Keratinocyte (primary cell): ENCODE data around the gene PAQR6. TPM values are rescaled to one million over a fixed set of nuclear protein-coding genes. Genes with fewer than 3 reads are reported as not detected.

Experiments
- DNase-seq: peaks from one replicate; pipeline ENCODE4 v3.0.0-alpha.2; 2011; ENCODE audit warnings: low read depth, missing footprints, low spot score
- FAIRE-seq: peaks from 2 replicates; lab custom pipeline; 2011; peaks lifted over from hg19 to GRCh38; lab: Jason Lieb, UNC
- H2AFZ ChIP-seq: 2 replicates; pipeline ENCODE4 v1.6.0; 2012; ENCODE audit warnings: low read length, control low read depth, inconsistent platforms; ENCODE audit not compliant: control insufficient read depth
- H3K27ac ChIP-seq: 2 replicates; pipeline ENCODE4 v1.5.1; 2011; ENCODE audit warnings: low read length; ENCODE audit not compliant: control insufficient read depth, insufficient read depth
- H3K27me3 ChIP-seq: 3 replicates; pipeline ENCODE4 v1.6.0; 2011; ENCODE audit warnings: low read length; ENCODE audit not compliant: control insufficient read depth, insufficient read depth; ENCODE audit errors: extremely low read depth
- H3K36me3 ChIP-seq, 2 experiments: 2 replicates in 1 of 2; 3 replicates in 1 of 2; pipeline ENCODE4 v1.5.1; 2011; ENCODE audit warnings: low read length in 2 of 2, mild to moderate bottlenecking in 1 of 2; ENCODE audit not compliant: control insufficient read depth in 2 of 2, insufficient read depth in 2 of 2; ENCODE audit errors: extremely low read depth in 1 of 2
- H3K4me1 ChIP-seq: 3 replicates; pipeline ENCODE4 v1.5.1; 2011; ENCODE audit warnings: low read length; ENCODE audit not compliant: control insufficient read depth, insufficient read depth; ENCODE audit errors: extremely low read depth
- H3K4me2 ChIP-seq: 3 replicates; pipeline ENCODE4 v1.6.0; 2011; ENCODE audit warnings: low read depth, low read length; ENCODE audit not compliant: control insufficient read depth, insufficient read depth; ENCODE audit errors: extremely low read depth
- H3K4me3 ChIP-seq, 3 experiments: fragments of 200-600 bp in 1 of 3; sonication (generic) in 1 of 3; 2 replicates in 2 of 3; 3 replicates in 1 of 3; pipeline ENCODE4 v1.5.1; 2011 to 2016; ENCODE audit warnings: low read length in 3 of 3, mild to moderate bottlenecking in 3 of 3, control low read depth in 2 of 3, inconsistent platforms in 1 of 3, low read depth in 1 of 3, mixed read lengths in 1 of 3, mixed run types in 1 of 3, moderate library complexity in 1 of 3; ENCODE audit not compliant: control insufficient read depth in 2 of 3, insufficient read depth in 2 of 3; ENCODE audit errors: extremely low read depth in 1 of 3
- H3K79me2 ChIP-seq: 2 replicates; pipeline ENCODE4 v1.6.0; 2012; ENCODE audit warnings: low read length; ENCODE audit not compliant: control insufficient read depth, insufficient read depth
- H3K9ac ChIP-seq: 3 replicates; pipeline ENCODE4 v1.6.0; 2011; ENCODE audit warnings: low read length; ENCODE audit not compliant: control insufficient read depth, insufficient read depth; ENCODE audit errors: extremely low read depth
- H3K9me1 ChIP-seq: 3 replicates; pipeline ENCODE4 v1.6.0; 2011; ENCODE audit warnings: low read length; ENCODE audit not compliant: control insufficient read depth, insufficient read depth; ENCODE audit errors: extremely low read depth
- H3K9me3 ChIP-seq: 2 replicates; pipeline ENCODE4 v1.5.1; 2012; ENCODE audit warnings: low read depth, low read length; ENCODE audit not compliant: control insufficient read depth
- H4K20me1 ChIP-seq: 3 replicates; pipeline ENCODE4 v1.6.0; 2011; ENCODE audit warnings: low read length; ENCODE audit not compliant: control insufficient read depth, insufficient read depth; ENCODE audit errors: extremely low read depth
- EZH2 ChIP-seq: IDR thresholded peaks from one replicate; pipeline ENCODE4 v1.6.1; 2012; ENCODE audit warnings: inconsistent platforms, mild to moderate bottlenecking, low read length, moderate library complexity
- dilution Hi-C: fragments of 300-500 bp; cut with MboI; formaldehyde crosslinking; loops from one replicate; pipeline ENCODE4 v1.7.0; 2020; ENCODE audit warnings: low sequenced_read_pairs; ENCODE audit not compliant: extremely low pct_ligation_motif_present
- polyA plus RNA-seq, 5 experiments: library from polyadenylated mRNA; depleted of rRNA in 3 of 5; stranded (reverse) in 3 of 5; stranded (forward) in 1 of 5; unstranded in 1 of 5; fragments of >200 nt; gene quantifications; 1 replicate in 1 of 5; 2 replicates in 3 of 5; 3 replicates in 1 of 5; pipeline versions ENCODE4 v1.2.1 to v1.2.3, GENCODE V29; 2011 to 2012; ENCODE audit warnings: missing spikeins in 2 of 5, low read depth in 1 of 5, low replicate concordance in 1 of 5
- TF ChIP-seq, protein P1 (sequence below), 3 experiments: IDR thresholded peaks in 1 of 3; conservative IDR thresholded peaks in 1 of 3; optimal IDR thresholded peaks in 1 of 3; 2 replicates in 2 of 3; 3 replicates in 1 of 3; pipeline versions ENCODE3 to v1.5.1; 2011; ENCODE audit warnings: low read length in 3 of 3, mild to moderate bottlenecking in 3 of 3, moderate library complexity in 2 of 3, control low read depth in 1 of 3, inconsistent platforms in 1 of 3; ENCODE audit not compliant: insufficient read depth in 2 of 3; ENCODE audit errors: extremely low read depth in 1 of 3

The PAQR6 gene
- polyA plus RNA-seq, 1 donor (not counting 4 experiments of a cell fraction or from before 2014, with no cell fraction given): 1.00 TPM

DNA sequence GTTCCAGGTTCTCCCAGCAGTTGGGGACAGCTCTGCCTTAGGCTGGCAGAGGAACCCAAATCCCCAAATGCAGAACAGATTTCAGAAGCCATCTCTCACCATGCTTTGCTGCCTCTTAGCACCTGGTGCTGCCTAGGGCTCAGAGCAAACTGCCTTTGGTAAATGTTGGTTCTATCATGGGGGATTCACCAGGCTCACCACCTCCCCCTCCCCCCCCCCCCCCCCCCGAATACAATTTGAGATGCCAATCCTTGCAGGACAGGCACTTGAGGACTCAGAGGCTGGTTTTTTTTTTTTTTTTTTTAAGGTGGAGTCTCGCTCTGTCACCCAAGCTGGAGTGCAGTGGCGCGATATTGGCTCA, 447 bp upstream of the PAQR6 start:
- H3K27ac ChIP-seq: no peak overlapping the region
- H3K9ac ChIP-seq: no peak overlapping the region
- no peak for TF ChIP-seq EZH2
- TF ChIP-seq, protein P1, sequence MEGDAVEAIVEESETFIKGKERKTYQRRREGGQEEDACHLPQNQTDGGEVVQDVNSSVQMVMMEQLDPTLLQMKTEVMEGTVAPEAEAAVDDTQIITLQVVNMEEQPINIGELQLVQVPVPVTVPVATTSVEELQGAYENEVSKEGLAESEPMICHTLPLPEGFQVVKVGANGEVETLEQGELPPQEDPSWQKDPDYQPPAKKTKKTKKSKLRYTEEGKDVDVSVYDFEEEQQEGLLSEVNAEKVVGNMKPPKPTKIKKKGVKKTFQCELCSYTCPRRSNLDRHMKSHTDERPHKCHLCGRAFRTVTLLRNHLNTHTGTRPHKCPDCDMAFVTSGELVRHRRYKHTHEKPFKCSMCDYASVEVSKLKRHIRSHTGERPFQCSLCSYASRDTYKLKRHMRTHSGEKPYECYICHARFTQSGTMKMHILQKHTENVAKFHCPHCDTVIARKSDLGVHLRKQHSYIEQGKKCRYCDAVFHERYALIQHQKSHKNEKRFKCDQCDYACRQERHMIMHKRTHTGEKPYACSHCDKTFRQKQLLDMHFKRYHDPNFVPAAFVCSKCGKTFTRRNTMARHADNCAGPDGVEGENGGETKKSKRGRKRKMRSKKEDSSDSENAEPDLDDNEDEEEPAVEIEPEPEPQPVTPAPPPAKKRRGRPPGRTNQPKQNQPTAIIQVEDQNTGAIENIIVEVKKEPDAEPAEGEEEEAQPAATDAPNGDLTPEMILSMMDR (optimal IDR thresholded peaks at IDR 0.05 in 1 of 3, IDR thresholded peaks at IDR 0.05 in 1 of 3, conservative IDR thresholded peaks at IDR 0.05 in 1 of 3; ENCODE audit: extremely low read depth in 1 of 3, insufficient read depth in 2 of 3, low read length in 3 of 3): no peak
- H4K20me1 ChIP-seq: no peaks in the 10 kb centered on the region
- no peak overlapping the region for H3K4me2 ChIP-seq
- H3K27me3 ChIP-seq: peaks cover 13% of the 10 kb centered on the region
- no peaks in the 10 kb centered on the region for H3K9me3 ChIP-seq
- H3K36me3 ChIP-seq: peaks cover 21 to 35% of the 10 kb centered on the region in 2 experiments
- peaks cover 25% of the 10 kb centered on the region for H3K4me1 ChIP-seq
- FAIRE-seq (no peak), DNase-seq (no peak)
- H3K79me2 ChIP-seq: no peaks in the 10 kb centered on the region
- dilution Hi-C loops: no loop called here
- H3K4me3 ChIP-seq: no peak overlapping the region
- H3K9me1 ChIP-seq: no peaks in the 10 kb centered on the region
- no peak overlapping the region for H2AFZ ChIP-seq

- H4K20me1 ChIP-seq: no peaks in the 10 kb centered on the region
- no peak overlapping the region for H3K27ac ChIP-seq
Measured at GRCh38 chr1:156246781-156247459, 936 bp downstream of the PAQR6 start.

More at GRCh38 chr1:156246781-156247459, 936 bp downstream of the PAQR6 start:
- H3K9ac ChIP-seq: no peak overlapping the region
- H2AFZ ChIP-seq: no peak overlapping the region
- H3K79me2 ChIP-seq: no peaks in the 10 kb centered on the region
- FAIRE-seq: peak; percentile 32
- H3K27me3 ChIP-seq: peaks cover 13% of the 10 kb centered on the region
- H3K9me3 ChIP-seq: no peaks in the 10 kb centered on the region
- no peak overlapping the region for H3K4me3 ChIP-seq
- dilution Hi-C loops: no loop called here
- TF ChIP-seq EZH2: no peak
- TF ChIP-seq, protein P1 (optimal IDR thresholded peaks at IDR 0.05 in 1 of 3, IDR thresholded peaks at IDR 0.05 in 1 of 3, conservative IDR thresholded peaks at IDR 0.05 in 1 of 3; ENCODE audit: extremely low read depth in 1 of 3, insufficient read depth in 2 of 3, low read length in 3 of 3): no peak
- peaks cover 14 to 23% of the 10 kb centered on the region in 2 experiments for H3K36me3 ChIP-seq
- peak overlapping the region; percentile 41 for H3K4me2 ChIP-seq
- H3K9me1 ChIP-seq: no peaks in the 10 kb centered on the region
- H3K4me1 ChIP-seq: peaks cover 27% of the 10 kb centered on the region
- DNase-seq: no peak
